Epithelial cell of proximal tubule (primary cell): ENCODE data around the gene SELENON. TPM values are rescaled to one million over a fixed set of nuclear protein-coding genes. Genes with fewer than 3 reads are reported as not detected.

Experiments
- DNase-seq: peaks from one replicate; pipeline ENCODE4 v3.0.0-alpha.2; 2011; ENCODE audit warnings: low read depth
- H3K4me3 ChIP-seq: 2 replicates; pipeline ENCODE4 v1.5.1; 2011; ENCODE audit warnings: low read depth, mild to moderate bottlenecking, low read length
- CTCF ChIP-seq: conservative IDR thresholded peaks from 2 replicates; pipeline ENCODE4 v1.5.1; 2012; ENCODE audit warnings: low read depth, mild to moderate bottlenecking, low read length
- total RNA-seq: library from RNA; depleted of rRNA; stranded (reverse); fragments of >200 nt; gene quantifications from 2 replicates; pipeline ENCODE4 v1.2.3, GENCODE V29; 2015

The SELENON gene
- total RNA-seq, 1 donor from 2014 or later: 35.1 TPM

GRCh38 chr1:25815208-25816111 is 15.5 kb downstream of the SELENON start:
- TF ChIP-seq CTCF: no peak
- no peak for DNase-seq
- no peak overlapping the region for H3K4me3 ChIP-seq

- no peak overlapping the region for H3K4me3 ChIP-seq
- DNase-seq: no peak
- TF ChIP-seq CTCF: no peak
Measured at GRCh38 chr1:25816112-25816718, 16.2 kb downstream of the SELENON start.

- DNase-seq: no peak
- peak; percentile 46 for TF ChIP-seq CTCF
- H3K4me3 ChIP-seq: no peak overlapping the region
Measured at GRCh38 chr1:25817840-25818501, 18.0 kb downstream of the SELENON start.

GRCh38 chr1:25818569-25818968 is 18.6 kb downstream of the SELENON start:
- H3K4me3 ChIP-seq: peak overlapping the region; percentile 94
- no peak for TF ChIP-seq CTCF
- DNase-seq: no peak

GRCh38 chr1:25819491-25820246 is 19.7 kb downstream of the SELENON start, which contains the start of gene MTFR1L:
TSS of gene MTFR1L (plus strand) at chr1:25819954. CDS start at chr1:25823105, 3,151 bp downstream.
- no peak for DNase-seq
- no peak for TF ChIP-seq CTCF
- peak within 1 kb of the TSS; percentile 94 for H3K4me3 ChIP-seq

- DNase-seq: no peak
- no peak for TF ChIP-seq CTCF
Measured at GRCh38 chr1:25820247-25821111, 20.5 kb downstream of the SELENON start.

More at GRCh38 chr1:25820247-25821111, 20.5 kb downstream of the SELENON start:
- H3K4me3 ChIP-seq: peak overlapping the region; percentile 94
